GM18498 (cell line): Measurements from ENCODE around the gene NDUFA1.
"Not testable (repeated sequence)": the region's sequence is repeated elsewhere in the genome, so short reads cannot be mapped to it uniquely, and the experiment has no call there.

Experiments
- ATAC-seq: cut with Tn5 transposase; IDR thresholded peaks from one replicate; pipeline ENCODE4 v1.9.1; 2021; ENCODE audit warnings: mild to moderate bottlenecking, moderate library complexity; ENCODE audit not compliant: unreplicated experiment

Gene NDUFA1

DNA sequence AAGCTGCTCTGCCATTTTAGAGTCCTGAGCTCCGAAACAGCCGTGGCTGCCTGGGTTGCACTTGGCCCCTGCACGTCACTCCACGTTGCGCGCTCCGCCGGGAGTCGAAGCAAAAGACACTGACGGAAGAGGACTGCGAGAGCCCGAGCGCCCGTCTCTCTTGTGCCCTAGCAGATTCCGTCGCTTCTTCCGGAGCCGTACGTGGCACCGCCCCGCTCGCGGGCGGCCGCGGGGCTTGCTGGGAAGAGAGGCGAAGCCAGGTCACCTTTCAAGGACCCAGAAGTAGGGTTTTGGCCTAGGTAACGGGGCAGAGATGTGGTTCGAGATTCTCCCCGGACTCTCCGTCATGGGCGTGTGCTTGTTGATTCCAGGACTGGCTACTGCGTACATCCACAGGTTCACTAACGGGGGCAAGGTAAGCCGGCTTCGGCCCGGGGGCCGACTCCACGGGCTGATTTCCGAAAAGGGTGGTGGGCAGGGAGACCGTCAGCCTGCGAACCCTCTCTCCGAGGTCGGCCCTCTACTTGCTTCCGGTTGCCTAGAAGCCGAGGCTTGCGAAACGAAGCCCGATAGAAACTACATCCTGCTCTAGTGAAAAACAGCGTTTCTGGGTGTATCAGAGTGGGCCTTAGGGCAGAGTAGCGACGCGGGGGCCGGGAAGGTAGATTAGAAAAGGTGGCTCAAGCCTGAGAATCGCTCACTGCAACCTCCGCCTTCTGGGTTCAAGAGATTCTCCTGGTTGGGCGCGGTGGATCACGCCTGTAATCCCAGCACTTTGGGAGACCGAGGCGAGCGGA is at the start of gene NDUFA1, which contains the start of gene RNF113A:
Gene NDUFA1 (plus strand): TSS at position 234 of the 797 bp plus-strand sequence. CDS start 80 bp downstream, at position 314.
Gene RNF113A (minus strand): TSS at position 135 of the 797 bp plus-strand sequence. CDS start 120 bp downstream, at position 15.
- ATAC-seq, result peak; percentile 92

GRCh38 chrX:119824221-119824620 is 47.4 kb upstream of the NDUFA1 start:
- not testable (repeated sequence) for ATAC-seq

- ATAC-seq, result no peak
These were observed 45.2 kb upstream of the NDUFA1 start for GRCh38 chrX:119826399-119826959.

DNA sequence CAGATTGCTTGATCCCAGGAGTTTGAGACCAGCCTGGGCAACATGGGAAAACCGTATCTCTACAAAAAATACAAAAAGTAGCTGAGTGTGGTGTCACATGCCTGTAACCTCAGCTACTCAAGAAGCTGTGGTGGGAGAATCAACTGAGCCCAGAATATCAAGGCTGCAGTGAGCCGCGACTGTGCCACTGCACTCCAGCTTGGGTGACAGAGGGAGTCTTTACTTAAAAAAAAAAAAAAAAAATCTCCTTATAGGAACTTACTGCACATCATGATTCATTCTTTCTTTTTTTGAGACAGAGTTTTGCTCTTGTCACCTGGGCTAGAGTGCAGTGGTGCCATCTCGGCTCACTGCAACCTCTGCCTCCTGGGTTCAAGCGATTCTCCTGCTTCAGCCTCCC is 43.2 kb upstream of the NDUFA1 start:
- no peak for ATAC-seq

DNA sequence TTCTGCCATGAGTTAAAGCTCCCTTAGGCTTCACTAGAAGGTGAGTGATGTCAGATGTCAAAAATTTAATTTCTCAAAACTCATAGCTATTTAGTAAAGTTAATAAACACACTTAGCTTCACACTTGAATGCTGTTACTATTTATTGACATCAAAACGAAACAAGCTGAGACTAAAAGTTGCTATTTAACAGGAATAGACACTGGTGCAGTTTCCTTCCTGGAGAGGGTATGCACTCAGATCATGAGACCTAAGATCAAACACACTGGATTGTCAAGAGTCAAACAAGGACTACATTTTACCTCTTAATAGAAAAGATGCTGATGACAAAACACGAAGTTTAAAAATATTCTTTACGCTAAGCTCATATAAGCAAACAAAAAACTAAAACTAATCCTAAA is 37.7 kb upstream of the NDUFA1 start:
- ATAC-seq, result no peak

DNA sequence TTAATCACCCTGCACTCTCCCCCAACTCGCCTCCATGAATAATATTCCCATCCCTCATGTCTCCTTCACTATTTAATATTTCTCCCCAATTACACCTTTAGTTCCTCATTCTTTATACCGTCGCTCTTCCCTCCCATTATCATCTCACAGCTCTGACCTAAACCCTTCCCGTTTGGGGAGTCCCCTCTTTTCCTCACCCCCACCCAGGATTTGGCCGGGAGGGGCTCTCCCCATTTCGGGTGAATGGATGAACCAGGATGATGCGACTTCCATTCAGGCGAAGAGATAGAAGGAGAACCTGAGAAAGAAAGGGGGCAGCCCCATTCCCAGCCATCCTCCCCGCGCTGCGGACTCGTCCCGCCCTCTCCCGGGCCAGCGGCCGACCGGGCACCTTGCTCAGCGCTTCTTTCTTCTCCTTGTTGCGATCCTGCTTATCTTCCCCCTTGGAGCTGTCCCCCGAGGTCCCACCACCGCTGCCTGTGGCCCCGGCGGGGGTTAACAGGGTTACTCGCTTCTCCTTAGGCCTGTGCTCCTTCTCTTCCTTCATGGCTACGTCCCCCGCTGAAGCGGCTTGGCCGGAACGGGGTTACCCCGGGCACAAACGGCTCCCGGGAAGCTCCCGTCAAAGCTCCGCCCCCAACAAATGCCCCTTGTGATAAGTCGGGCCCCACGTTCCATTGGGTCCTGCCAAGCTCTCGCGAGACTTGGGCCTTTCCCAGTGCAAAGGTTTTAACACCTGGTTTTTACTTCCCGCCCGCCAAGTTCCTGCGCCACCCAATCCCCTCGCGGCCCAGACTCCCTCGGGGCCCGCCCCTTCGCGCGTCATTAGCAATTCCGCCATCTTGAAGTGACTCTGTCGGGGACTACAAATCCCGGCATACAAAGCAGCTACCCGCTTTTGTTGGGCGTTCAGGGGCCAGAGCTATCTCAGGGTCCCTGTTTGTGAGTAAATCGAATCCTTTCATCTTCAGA is 19.0 kb upstream of the NDUFA1 start, which contains the start of gene UPF3B:
Gene UPF3B (minus strand): TSS at position 582 of the 972 bp plus-strand sequence. CDS start 35 bp downstream, at position 547.
- peak; percentile 97 for ATAC-seq

GRCh38 chrX:119853444-119853843 is 18.2 kb upstream of the NDUFA1 start:
- ATAC-seq, result no peak

DNA sequence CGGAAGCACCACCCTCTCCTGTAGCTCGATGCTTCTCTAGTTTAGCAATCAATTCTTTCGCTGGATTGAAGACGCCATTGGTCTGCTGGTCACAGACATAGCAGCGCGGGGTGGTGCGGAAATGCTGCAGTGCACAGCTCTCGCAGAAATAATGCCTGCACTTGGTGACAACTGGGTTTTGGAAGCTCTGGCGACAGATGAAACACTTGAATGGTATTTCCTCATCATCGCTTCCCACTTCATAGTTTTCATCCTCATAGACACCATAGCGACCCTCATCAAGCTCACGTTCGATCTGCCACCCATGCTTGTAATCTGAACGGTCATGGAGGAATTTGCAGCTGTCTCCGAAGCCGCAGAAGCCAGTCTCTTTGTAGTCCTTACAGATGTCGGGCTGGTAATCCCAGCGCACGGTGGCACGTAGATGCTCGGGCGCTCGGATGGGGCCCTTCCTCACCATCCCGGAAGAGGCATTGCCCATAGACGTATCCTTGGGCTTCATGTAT is 953 bp upstream of the NDUFA1 start:
- peak; percentile 13 for ATAC-seq

- peak; percentile 43 for ATAC-seq
These were observed 410 bp upstream of the NDUFA1 start for GRCh38 chrX:119871245-119871598.

DNA sequence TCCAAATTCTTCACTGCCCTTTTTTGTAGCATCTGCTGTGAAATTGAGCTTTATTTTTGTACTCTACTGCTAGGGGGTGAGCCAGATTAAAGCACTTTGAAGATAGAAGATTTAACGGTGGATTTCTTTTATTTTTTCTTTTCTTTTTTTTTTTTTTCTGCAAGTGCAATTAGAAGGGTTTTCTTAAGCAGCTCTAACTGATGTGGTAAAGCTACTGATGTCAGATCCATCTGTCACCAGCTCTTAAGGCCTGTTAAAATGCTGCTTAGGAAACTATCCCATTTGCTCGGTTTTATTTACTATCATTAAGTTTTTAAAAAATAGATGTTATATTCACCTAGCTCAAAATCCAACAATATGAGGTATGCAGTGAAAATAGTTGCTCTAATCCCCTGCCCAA is 7.1 kb downstream of the NDUFA1 start:
- ATAC-seq, result no peak

DNA sequence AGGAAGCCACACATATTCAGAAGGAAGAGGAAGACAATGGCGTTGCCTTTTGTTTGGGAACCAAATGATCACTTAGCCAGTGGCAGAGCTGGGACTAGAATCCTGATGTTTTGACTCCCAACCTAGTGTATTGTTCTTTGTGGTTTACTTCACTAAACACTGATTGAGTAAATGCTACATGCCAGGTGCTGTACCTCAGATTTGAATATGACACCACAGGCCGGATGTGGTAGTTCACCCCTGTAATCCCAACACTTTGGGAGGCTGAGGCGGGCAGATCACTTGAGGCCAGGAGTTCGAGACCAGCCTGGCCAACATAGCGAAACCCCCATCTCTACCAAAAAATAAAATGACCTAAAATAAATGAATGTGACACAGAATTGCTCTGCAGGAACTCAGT is 8.4 kb downstream of the NDUFA1 start:
- no peak for ATAC-seq

GRCh38 chrX:119880552-119881437 is 9.2 kb downstream of the NDUFA1 start:
- ATAC-seq, result peak; percentile 69

- no peak for ATAC-seq
These were observed 14.2 kb downstream of the NDUFA1 start for GRCh38 chrX:119885554-119886428.

GRCh38 chrX:119887721-119888425 is 16.2 kb downstream of the NDUFA1 start:
- ATAC-seq, result peak; percentile 81

DNA sequence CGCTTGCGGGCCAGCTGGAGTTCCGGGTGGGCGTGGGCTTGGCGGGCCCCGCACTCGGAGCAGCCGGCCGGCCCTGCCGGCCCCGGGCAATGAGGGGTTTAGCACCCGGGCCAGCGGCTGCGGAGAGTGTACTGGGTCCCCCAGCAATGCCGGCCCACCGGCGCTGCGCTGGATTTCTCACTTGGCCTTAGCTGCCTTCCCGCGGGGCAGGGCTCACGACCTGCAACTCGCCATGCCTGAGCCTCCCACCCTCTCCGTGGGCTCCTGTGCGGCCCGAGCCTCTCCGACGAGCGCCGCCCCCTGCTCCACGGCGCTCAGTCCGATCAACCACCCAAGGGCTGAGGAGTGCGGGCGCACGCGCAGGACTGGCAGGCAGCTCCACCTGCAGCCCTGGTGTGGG is 19.0 kb downstream of the NDUFA1 start:
- not testable (repeated sequence) for ATAC-seq

GRCh38 chrX:119891961-119892692 is 20.5 kb downstream of the NDUFA1 start:
- not testable (repeated sequence) for ATAC-seq

DNA sequence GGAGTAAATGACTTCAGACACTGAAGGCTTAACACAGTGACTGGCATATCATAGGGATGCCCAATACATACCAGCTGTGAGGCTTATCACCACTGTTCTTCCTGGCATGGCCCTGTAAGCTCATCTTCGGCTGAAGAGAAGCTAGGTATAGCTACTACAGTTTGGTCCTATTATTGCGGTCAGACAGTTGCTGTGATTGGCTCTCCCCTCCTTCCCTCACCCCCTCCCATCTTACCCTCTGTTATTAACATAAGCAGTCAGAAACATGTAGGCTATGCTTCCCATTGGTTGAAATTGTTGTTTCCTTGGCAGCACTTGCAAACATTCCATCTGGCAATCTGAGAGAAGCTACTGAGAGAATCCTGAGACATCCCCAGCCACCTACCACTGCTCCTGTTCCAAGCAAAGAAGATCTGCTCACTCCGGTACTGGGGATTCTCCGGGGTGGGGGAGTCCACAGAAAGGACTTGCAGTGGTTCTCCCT is 24.3 kb downstream of the NDUFA1 start, which contains the start of gene AKAP14:
Gene AKAP14 (plus strand): TSS at position 51 of the 484 bp plus-strand sequence. CDS start 7,331 bp downstream, outside the sequence.
- no peak for ATAC-seq
